Hepatocyte (in vitro differentiated cells): ENCODE results near the gene ZBTB20. TPM values are rescaled to one million over a fixed set of nuclear protein-coding genes. Genes with fewer than 3 reads are reported as not detected.

Experiments used
- DNase-seq: peaks from one replicate; pipeline ENCODE4 v3.0.0-alpha.2; 2016; ENCODE audit warnings: low spot score
- H2AFZ ChIP-seq: fragments of 200-600 bp; sonication (generic); 2 replicates; pipeline ENCODE4 v1.6.0; 2016; ENCODE audit warnings: antibody characterized with exemption, mild to moderate bottlenecking
- H3K27ac ChIP-seq: fragments of 200-600 bp; sonication (generic); 2 replicates; pipeline ENCODE4 v1.5.1; 2016; ENCODE audit warnings: mild to moderate bottlenecking
- H3K27me3 ChIP-seq: fragments of 200-600 bp; sonication (generic); 2 replicates; pipeline ENCODE4 v1.6.1; 2016
- H3K36me3 ChIP-seq: fragments of 200-600 bp; sonication (generic); replicated peaks from 2 replicates; pipeline ENCODE4 v1.5.1; 2016; ENCODE audit warnings: low read depth; ENCODE audit not compliant: insufficient read depth
- H3K4me1 ChIP-seq: fragments of 200-600 bp; sonication (generic); 2 replicates; pipeline ENCODE4 v1.5.1; 2016; ENCODE audit warnings: mild to moderate bottlenecking, moderate library complexity; ENCODE audit not compliant: insufficient read depth
- H3K4me2 ChIP-seq: fragments of 200-600 bp; sonication (generic); 2 replicates; pipeline ENCODE4 v1.6.0; 2016
- H3K4me3 ChIP-seq: fragments of 200-600 bp; sonication (generic); 2 replicates; pipeline ENCODE4 v1.5.1; 2016; ENCODE audit warnings: mild to moderate bottlenecking
- H3K79me2 ChIP-seq: fragments of 200-600 bp; sonication (generic); 2 replicates; pipeline ENCODE4 v1.6.0; 2017; ENCODE audit warnings: mild to moderate bottlenecking
- H3K9me2 ChIP-seq: fragments of 200-600 bp; sonication (generic); replicated peaks from 2 replicates; pipeline ENCODE4 v1.6.0; 2017; ENCODE audit warnings: mild to moderate bottlenecking; ENCODE audit not compliant: insufficient read depth
- H3K9me3 ChIP-seq: fragments of 200-600 bp; sonication (generic); 2 replicates; pipeline ENCODE4 v1.5.1; 2016; ENCODE audit warnings: low read depth, mild to moderate bottlenecking
- H4K20me1 ChIP-seq: fragments of 200-600 bp; sonication (generic); 2 replicates; pipeline ENCODE4 v1.6.0; 2016; ENCODE audit warnings: mild to moderate bottlenecking; ENCODE audit not compliant: insufficient read depth, poor library complexity, severe bottlenecking
- CTCF ChIP-seq: fragments of 200-600 bp; sonication (generic); IDR thresholded peaks from 2 replicates; pipeline ENCODE4 v1.5.1; 2016; ENCODE audit warnings: antibody characterized with exemption, mild to moderate bottlenecking; ENCODE audit not compliant: poor library complexity
- EZH2 ChIP-seq: fragments of 200-600 bp; sonication (generic); IDR thresholded peaks from 2 replicates; pipeline ENCODE4 v1.6.1; 2016; ENCODE audit warnings: antibody characterized with exemption, mild to moderate bottlenecking, borderline replicate concordance
- EZH2phosphoT487 ChIP-seq: fragments of 200-600 bp; sonication (generic); IDR thresholded peaks from one replicate; pipeline ENCODE4 v1.6.1; 2018; ENCODE audit warnings: antibody characterized with exemption, mild to moderate bottlenecking, low read depth, moderate library complexity; ENCODE audit not compliant: unreplicated experiment, severe bottlenecking
- WGBS: methylation state at CpG from one replicate; pipeline ENCODE4 v1.1.6; 2016; ENCODE audit warnings: low lambda C conversion rate; ENCODE audit errors: missing lambda C conversion rate; 5-methylcytosine and 5-hydroxymethylcytosine counted together
- polyA plus RNA-seq: library from polyadenylated mRNA; unstranded; fragments of >200 nt; fragmentation: Nextera tagmentation; extraction: Ambion mirVana; gene quantifications from 2 replicates; pipeline ENCODE4 v1.2.1, GENCODE V29; 2016
- total RNA-seq: library from RNA; depleted of rRNA; stranded (reverse); fragments of >200 nt; gene quantifications from 2 replicates; pipeline ENCODE4 v1.2.3, GENCODE V29; 2014

ZBTB20 gene
- total and polyA plus RNA-seq, 2 experiments from 2014 or later = 25.8 to 28.0 TPM

- H3K4me3 ChIP-seq = no peak overlapping the region
- no peaks in the 10 kb centered on the region for H4K20me1 ChIP-seq
- H3K36me3 ChIP-seq = no peaks in the 10 kb centered on the region
- DNase-seq = no peak
- no peaks in the 10 kb centered on the region for H3K27me3 ChIP-seq
- no peak overlapping the region for H3K4me2 ChIP-seq
- TF ChIP-seq EZH2phosphoT487 (no peak), EZH2 (no peak), CTCF (no peak)
- H3K9me2 ChIP-seq = no peaks in the 10 kb centered on the region
- H3K27ac ChIP-seq = no peak overlapping the region
- peaks cover 9% of the 10 kb centered on the region for H3K79me2 ChIP-seq
- H3K9me3 ChIP-seq = no peaks in the 10 kb centered on the region
- peaks cover 14% of the 10 kb centered on the region for H3K4me1 ChIP-seq
- no peak overlapping the region for H2AFZ ChIP-seq
- 92% methylated on average over 7 of the region's 7 CpGs for WGBS
Measured at GRCh38 chr3:114450008-114450596, 697.0 kb downstream of the ZBTB20 start.

GRCh38 chr3:114449271-114450007 is 697.6 kb downstream of the ZBTB20 start:
- no peak overlapping the region for H2AFZ ChIP-seq
- H3K27ac ChIP-seq = no peak overlapping the region
- H3K27me3 ChIP-seq = no peaks in the 10 kb centered on the region
- 96% methylated on average over 9 of the region's 9 CpGs for WGBS
- no peak overlapping the region for H3K4me3 ChIP-seq
- peaks cover 9% of the 10 kb centered on the region for H3K79me2 ChIP-seq
- H3K9me3 ChIP-seq = no peaks in the 10 kb centered on the region
- H4K20me1 ChIP-seq = no peaks in the 10 kb centered on the region
- no peak for TF ChIP-seq EZH2
- no peaks in the 10 kb centered on the region for H3K9me2 ChIP-seq
- no peak overlapping the region for H3K4me2 ChIP-seq
- H3K36me3 ChIP-seq = no peaks in the 10 kb centered on the region
- H3K4me1 ChIP-seq = peaks cover 14% of the 10 kb centered on the region
- no peak for DNase-seq

- peaks cover 10% of the 10 kb centered on the region for H3K4me1 ChIP-seq
- no peak overlapping the region for H3K27ac ChIP-seq
- DNase-seq = no peak
- H4K20me1 ChIP-seq = no peaks in the 10 kb centered on the region
- H3K36me3 ChIP-seq = no peaks in the 10 kb centered on the region
- peaks cover 6% of the 10 kb centered on the region for H3K79me2 ChIP-seq
- 90% methylated on average over 4 of the region's 4 CpGs for WGBS
- H3K4me3 ChIP-seq = no peak overlapping the region
- H2AFZ ChIP-seq = no peak overlapping the region
- H3K27me3 ChIP-seq = no peaks in the 10 kb centered on the region
- H3K9me3 ChIP-seq = no peaks in the 10 kb centered on the region
- H3K9me2 ChIP-seq = no peaks in the 10 kb centered on the region
- no peak overlapping the region for H3K4me2 ChIP-seq
- TF ChIP-seq CTCF = no peak
- TF ChIP-seq EZH2 = no peak
- no peak for TF ChIP-seq EZH2phosphoT487
Measured at GRCh38 chr3:114447950-114448479, 699.1 kb downstream of the ZBTB20 start.

DNA sequence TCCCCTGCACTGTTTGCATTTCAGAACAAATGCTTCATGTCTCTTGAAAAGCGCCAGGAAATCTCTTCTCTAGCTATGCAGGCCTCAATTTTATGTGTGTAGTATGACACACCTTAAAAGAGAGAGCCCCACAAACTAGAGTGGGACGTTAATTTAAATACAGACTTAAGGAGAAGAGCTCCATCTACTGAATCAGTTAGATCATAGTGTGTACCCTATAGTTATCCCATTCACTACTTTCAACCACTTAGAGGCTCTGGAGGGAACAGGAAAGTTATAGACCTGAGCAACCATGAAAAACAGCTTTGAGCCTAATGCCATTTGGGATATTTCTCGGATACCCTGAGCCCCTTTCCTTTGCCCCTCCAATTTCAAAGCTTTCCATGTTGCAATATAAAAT is 699.5 kb downstream of the ZBTB20 start:
- no peak overlapping the region for H3K4me2 ChIP-seq
- no peaks in the 10 kb centered on the region for H3K9me2 ChIP-seq
- H4K20me1 ChIP-seq = no peaks in the 10 kb centered on the region
- TF ChIP-seq EZH2 (no peak), CTCF (peak; percentile 7)
- WGBS = 74% methylated on average over 3 of the region's 3 CpGs
- DNase-seq = no peak
- H3K4me1 ChIP-seq = peaks cover 10% of the 10 kb centered on the region
- peaks cover 6% of the 10 kb centered on the region for H3K79me2 ChIP-seq
- no peak overlapping the region for H3K27ac ChIP-seq
- no peaks in the 10 kb centered on the region for H3K36me3 ChIP-seq
- no peaks in the 10 kb centered on the region for H3K9me3 ChIP-seq
- no peaks in the 10 kb centered on the region for H3K27me3 ChIP-seq
- H3K4me3 ChIP-seq = no peak overlapping the region
- no peak overlapping the region for H2AFZ ChIP-seq
